H9 (cell line): ENCODE results near the gene ORMDL2. TPM values are rescaled to one million over a fixed set of nuclear protein-coding genes. Genes with fewer than 3 reads are reported as not detected.

ENCODE experiments used
- DNase-seq: peaks from one replicate; pipeline ENCODE4 v3.0.0-alpha.2; 2017
- H2AFZ ChIP-seq: one replicate; pipeline ENCODE4 v1.6.1; 2013; ENCODE audit warnings: mild to moderate bottlenecking, low read length, control low read depth, moderate library complexity
- H2AK5ac ChIP-seq: 2 replicates; pipeline ENCODE4 v1.6.1; 2013; ENCODE audit warnings: low read length, control low read depth, mixed read lengths; ENCODE audit not compliant: insufficient read length
- H2BK120ac ChIP-seq: one replicate; pipeline ENCODE4 v1.6.1; 2013; ENCODE audit warnings: low read depth, mild to moderate bottlenecking, low read length, control low read depth, inconsistent platforms; ENCODE audit not compliant: poor library complexity, severe bottlenecking
- H2BK12ac ChIP-seq: 2 replicates; pipeline ENCODE4 v1.6.1; 2013; ENCODE audit warnings: low read length, control low read depth, mixed read lengths, low read depth; ENCODE audit not compliant: insufficient read length
- H2BK15ac ChIP-seq: 2 replicates; pipeline ENCODE4 v1.6.1; 2013; ENCODE audit warnings: low read depth, low read length, control low read depth
- H2BK20ac ChIP-seq: one replicate; pipeline ENCODE4 v1.6.1; 2013; ENCODE audit warnings: low read depth, mild to moderate bottlenecking, low read length, control low read depth, inconsistent platforms; ENCODE audit not compliant: poor library complexity, severe bottlenecking
- H2BK5ac ChIP-seq: 2 replicates; pipeline ENCODE4 v1.6.1; 2013; ENCODE audit warnings: low read length, control low read depth, mixed read lengths; ENCODE audit not compliant: insufficient read length
- H3K14ac ChIP-seq: 2 replicates; pipeline ENCODE4 v1.6.1; 2013; ENCODE audit warnings: low read length, control low read depth; ENCODE audit not compliant: insufficient read depth
- H3K18ac ChIP-seq: 2 replicates; pipeline ENCODE4 v1.6.1; 2013; ENCODE audit warnings: low read depth, mild to moderate bottlenecking, mixed read lengths, low read length, control low read depth; ENCODE audit not compliant: insufficient read length
- H3K23ac ChIP-seq: 2 replicates; pipeline ENCODE4 v1.6.1; 2013; ENCODE audit warnings: low read length, control low read depth, mixed read lengths, low read depth; ENCODE audit not compliant: insufficient read length
- H3K23me2 ChIP-seq: 2 replicates; pipeline ENCODE4 v1.6.1; 2013; ENCODE audit warnings: low read depth, mild to moderate bottlenecking, mixed read lengths, low read length, control low read depth; ENCODE audit not compliant: insufficient read length, poor library complexity, severe bottlenecking
- H3K27ac ChIP-seq: 2 replicates; pipeline ENCODE4 v1.5.1; 2013; ENCODE audit warnings: low read length, control low read depth, mixed read lengths, low read depth; ENCODE audit not compliant: insufficient read length
- H3K27me3 ChIP-seq: 2 replicates; pipeline ENCODE4 v1.6.1; 2013; ENCODE audit warnings: low read length, control low read depth, inconsistent platforms; ENCODE audit not compliant: insufficient read depth
- H3K4ac ChIP-seq: 2 replicates; pipeline ENCODE4 v1.6.1; 2013; ENCODE audit warnings: low read depth, mild to moderate bottlenecking, control low read depth, inconsistent platforms, low read length, moderate library complexity
- H3K4me1 ChIP-seq: 2 replicates; pipeline ENCODE4 v1.6.1; 2013; ENCODE audit warnings: low read length, control low read depth, inconsistent platforms; ENCODE audit not compliant: insufficient read depth
- H3K4me2 ChIP-seq: 2 replicates; pipeline ENCODE4 v1.6.1; 2013; ENCODE audit warnings: low read length, control low read depth, mixed read lengths; ENCODE audit not compliant: insufficient read length, insufficient read depth
- H3K56ac ChIP-seq: 2 replicates; pipeline ENCODE4 v1.6.1; 2013; ENCODE audit warnings: low read depth, mild to moderate bottlenecking, mixed read lengths, low read length, control low read depth; ENCODE audit not compliant: insufficient read length
- H3K79me1 ChIP-seq: 2 replicates; pipeline ENCODE4 v1.6.1; 2013; ENCODE audit warnings: low read depth, mild to moderate bottlenecking, moderate library complexity, low read length, control low read depth, inconsistent platforms; ENCODE audit not compliant: insufficient read depth, poor library complexity, severe bottlenecking
- H3K79me2 ChIP-seq: 2 replicates; pipeline ENCODE4 v1.6.1; 2013; ENCODE audit warnings: low read length, control low read depth, inconsistent platforms; ENCODE audit not compliant: insufficient read depth
- H3K9ac ChIP-seq: 2 replicates; pipeline ENCODE4 v1.6.1; 2013; ENCODE audit warnings: low read length, control low read depth, mixed read lengths; ENCODE audit not compliant: insufficient read length; ENCODE audit errors: extremely low read depth
- H3K9me3 ChIP-seq: one replicate; pipeline ENCODE4 v1.6.1; 2013; ENCODE audit warnings: low read depth, low read length, inconsistent platforms; ENCODE audit not compliant: control insufficient read depth
- H3T11ph ChIP-seq: one replicate; pipeline ENCODE4 v1.6.1; 2013; ENCODE audit warnings: mild to moderate bottlenecking, low read length, control low read depth, inconsistent platforms
- H4K20me1 ChIP-seq: one replicate; pipeline ENCODE4 v1.6.1; 2013; ENCODE audit not compliant: control insufficient read depth, insufficient read length, insufficient read depth
- H4K5ac ChIP-seq: 2 replicates; pipeline ENCODE4 v1.6.1; 2013; ENCODE audit warnings: low read depth, mild to moderate bottlenecking, mixed read lengths, low read length, control low read depth; ENCODE audit not compliant: insufficient read length
- H4K8ac ChIP-seq: replicated peaks from 2 replicates; pipeline ENCODE4 v1.6.1; 2013; ENCODE audit warnings: low read length, control low read depth, mixed read lengths, low read depth; ENCODE audit not compliant: insufficient read length
- H4K91ac ChIP-seq: 2 replicates; pipeline ENCODE4 v1.6.1; 2013; ENCODE audit warnings: low read depth, mild to moderate bottlenecking, moderate library complexity, mixed read lengths, low read length, control low read depth; ENCODE audit not compliant: insufficient read length
- H3K27ac Mint-ChIP-seq, 3 experiments: 2 replicates in 2 of 3; 3 replicates in 1 of 3; pipeline ENCODE4 v1.8.0; 2020 to 2021; ENCODE audit warnings: mixed read lengths in 3 of 3, mild to moderate bottlenecking in 1 of 3, moderate library complexity in 1 of 3
- H3K27me3 Mint-ChIP-seq: 2 replicates; pipeline ENCODE4 v1.8.0; 2021; ENCODE audit warnings: low read depth, mild to moderate bottlenecking, moderate library complexity, mixed read lengths
- H3K36me3 Mint-ChIP-seq, 3 experiments: 2 replicates in 2 of 3; 3 replicates in 1 of 3; pipeline ENCODE4 v1.8.0; 2020 to 2021; ENCODE audit warnings: low read depth in 3 of 3, mixed read lengths in 3 of 3; ENCODE audit not compliant: insufficient read depth in 1 of 3
- H3K4me1 Mint-ChIP-seq, 2 experiments: 2 replicates each; pipeline ENCODE4 v1.8.0; 2020; ENCODE audit warnings: mixed read lengths in 2 of 2
- H3K4me3 Mint-ChIP-seq, 2 experiments: 2 replicates in 1 of 2; 3 replicates in 1 of 2; pipeline ENCODE4 v1.8.0; 2020 to 2021; ENCODE audit warnings: mild to moderate bottlenecking in 2 of 2, mixed read lengths in 2 of 2, moderate library complexity in 1 of 2
- H3K9me3 Mint-ChIP-seq, 2 experiments: 2 replicates in 1 of 2; 3 replicates in 1 of 2; pipeline ENCODE4 v1.8.0; 2020; ENCODE audit warnings: mild to moderate bottlenecking in 2 of 2, mixed read lengths in 2 of 2, moderate library complexity in 1 of 2
- CTCF ChIP-seq: fragments of 200-600 bp; sonication (generic); conservative IDR thresholded peaks from 3 replicates; pipeline ENCODE4 v1.8.0; 2021; ENCODE audit warnings: antibody characterized with exemption, mild to moderate bottlenecking
- WGBS: extraction: QIAGEN DNeasy Blood & Tissue Kit; methylation state at CpG from one replicate; pipeline ENCODE4 v1.1.7; 2013; ENCODE audit warnings: missing lambda C conversion rate, low lambda C conversion rate, mixed read lengths; ENCODE audit not compliant: insufficient read length; ENCODE audit errors: extremely low coverage; 5-methylcytosine and 5-hydroxymethylcytosine counted together
- total RNA-seq: library from RNA; stranded (reverse); gene quantifications from 2 replicates; pipeline ENCODE4 v1.2.1, GENCODE V29; 2021

Gene ORMDL2
- total RNA-seq, 1 experiment from 2014 or later, result 51.3 TPM

DNA sequence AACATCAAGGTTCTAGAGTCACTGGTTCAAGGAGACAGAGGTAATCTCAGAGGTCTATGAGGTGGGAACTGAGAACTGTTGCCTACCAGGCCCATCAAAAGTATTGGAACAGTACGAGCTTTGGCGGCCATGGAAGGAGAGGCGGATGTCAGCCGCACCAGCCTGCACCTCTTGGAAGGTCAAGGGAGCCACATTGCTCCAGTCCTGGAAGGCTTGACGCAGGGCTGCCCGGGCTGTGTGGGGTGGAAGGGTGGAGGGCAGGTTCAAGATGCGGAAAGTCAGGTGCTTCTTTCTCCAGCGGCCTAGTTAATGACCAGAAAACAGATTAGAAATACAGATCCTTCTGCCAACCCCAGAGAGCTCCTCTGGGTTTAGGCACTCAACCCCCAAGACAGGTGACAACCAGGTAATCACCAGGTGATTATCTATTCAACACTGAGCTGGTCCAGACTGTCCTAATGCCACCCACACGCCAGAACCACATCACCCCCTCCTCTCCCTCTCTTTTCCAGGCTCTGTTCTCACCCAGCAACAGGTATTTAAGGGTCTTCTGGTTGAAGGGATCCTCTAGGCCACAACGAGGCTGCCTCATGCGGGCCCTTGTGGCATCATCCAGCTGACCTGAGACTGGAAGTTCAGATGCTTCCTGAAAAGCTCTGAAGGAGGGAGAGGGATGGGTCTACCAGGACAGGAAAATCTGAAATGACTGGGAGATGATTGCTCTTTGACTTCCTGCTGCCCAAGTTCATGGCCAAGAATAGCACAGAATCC is 22.9 kb downstream of the ORMDL2 start:
- no peak overlapping the region for H3T11ph ChIP-seq
- no peaks in the 10 kb centered on the region; the same call in 1 of the 2 replicates for H3K4me1 ChIP-seq
- H2AK5ac ChIP-seq, result no peak overlapping the region
- no peak overlapping the region for H2AFZ ChIP-seq
- no peak overlapping the region for H3K4ac ChIP-seq
- no peak for DNase-seq
- no peak overlapping the region for H4K8ac ChIP-seq
- H4K20me1 ChIP-seq, result peaks cover 3% of the 10 kb centered on the region
- Mint-ChIP-seq H3K4me1 (peaks cover 21 to 23% of the 10 kb centered on the region in 2 experiments), H3K4me3 (no peak overlapping the region), H3K27me3 (peaks cover 2% of the 10 kb centered on the region; the same call in 1 of the 2 replicates), H3K27ac (no peak overlapping the region), H3K36me3 (0 out of 7 replicates have a peak, but pooled peaks cover 0 to 2% (median 0%) of the 10 kb centered on the region in 3 experiments), H3K9me3 (no peaks in the 10 kb centered on the region)
- H3K79me2 ChIP-seq, result no peaks in the 10 kb centered on the region
- H2BK20ac ChIP-seq, result no peak overlapping the region
- H3K14ac ChIP-seq, result no peak overlapping the region
- H3K23ac ChIP-seq, result no peak overlapping the region
- H3K23me2 ChIP-seq, result no peaks in the 10 kb centered on the region
- H2BK15ac ChIP-seq, result no peak overlapping the region
- H3K18ac ChIP-seq, result no peak overlapping the region
- TF ChIP-seq CTCF, result no peak
- no peaks in the 10 kb centered on the region for H3K27me3 ChIP-seq
- no CpG with 5 or more reads among the region's 11 CpGs for WGBS
- no peak overlapping the region for H2BK120ac ChIP-seq
- no peaks in the 10 kb centered on the region for H3K79me1 ChIP-seq
- H4K91ac ChIP-seq, result no peak overlapping the region
- H3K56ac ChIP-seq, result no peak overlapping the region
- H2BK5ac ChIP-seq, result no peak overlapping the region
- no peaks in the 10 kb centered on the region for H3K9me3 ChIP-seq
- H3K4me2 ChIP-seq, result no peak overlapping the region
- H4K5ac ChIP-seq, result no peak overlapping the region
- no peak overlapping the region for H3K9ac ChIP-seq
- no peak overlapping the region for H2BK12ac ChIP-seq
- no peak overlapping the region for H3K27ac ChIP-seq
